ENCODE data around the gene THAP3.
"Not testable (repeated sequence)": the region's sequence is repeated elsewhere in the genome, so short reads cannot be mapped to it uniquely, and the experiment has no call there.

The THAP3 gene

GRCh38 chr1:6635910-6636760, 11.5 kb downstream of the THAP3 start:
- no peak for DNase-seq

- DNase-seq, result not testable (repeated sequence)
Observed at GRCh38 chr1:6636778-6637177, 12.1 kb downstream of the THAP3 start.

- DNase-seq, result no peak
Observed at GRCh38 chr1:6637770-6638169, 13.1 kb downstream of the THAP3 start.

GRCh38 chr1:6638226-6638625, 13.6 kb downstream of the THAP3 start:
- DNase-seq, result no peak

GRCh38 chr1:6640867-6641266, 16.2 kb downstream of the THAP3 start:
- DNase-seq, result not testable (repeated sequence)

GRCh38 chr1:6645018-6645417, 20.4 kb downstream of the THAP3 start:
- no peak for DNase-seq

- DNase-seq, result no peak
Observed at GRCh38 chr1:6646499-6647148, 22.0 kb downstream of the THAP3 start.

GRCh38 chr1:6648556-6648955, 23.9 kb downstream of the THAP3 start:
- DNase-seq, result no peak

GRCh38 chr1:6651909-6652308, 27.2 kb downstream of the THAP3 start:
- no peak for DNase-seq

- no peak for DNase-seq
Observed at GRCh38 chr1:6652986-6653385, 28.3 kb downstream of the THAP3 start.

GRCh38 chr1:6653436-6654290, 29.0 kb downstream of the THAP3 start:
- no peak for DNase-seq

GRCh38 chr1:6657138-6657537, 32.5 kb downstream of the THAP3 start:
- DNase-seq, result no peak

GRCh38 chr1:6658359-6659060, 33.8 kb downstream of the THAP3 start:
- DNase-seq, result no peak

- no peak for DNase-seq
Observed at GRCh38 chr1:6660415-6661049, 35.9 kb downstream of the THAP3 start.

GRCh38 chr1:6662468-6662867, 37.8 kb downstream of the THAP3 start:
- not testable (repeated sequence) for DNase-seq

GRCh38 chr1:6666696-6667095, 42.0 kb downstream of the THAP3 start:
- no peak for DNase-seq

- no peak for DNase-seq
Observed at GRCh38 chr1:6667139-6667538, 42.5 kb downstream of the THAP3 start.

- no peak for DNase-seq
Observed at GRCh38 chr1:6668503-6668902, 43.8 kb downstream of the THAP3 start.

- DNase-seq, result no peak
Observed at GRCh38 chr1:6672558-6672957, 47.9 kb downstream of the THAP3 start.

GRCh38 chr1:6673816-6674398, 49.2 kb downstream of the THAP3 start:
- no peak for DNase-seq

- no peak for DNase-seq
Observed at GRCh38 chr1:6674771-6675170, 50.1 kb downstream of the THAP3 start.

- no peak for DNase-seq
Observed at GRCh38 chr1:6675941-6676340, 51.3 kb downstream of the THAP3 start.

All from NCI-H187 (cell line).